Fibroblast of peridontal ligament (primary cell): ENCODE results near the gene RCCD1.

ENCODE experiments used
- DNase-seq: peaks from one replicate; pipeline ENCODE4 v3.0.0-alpha.2; 2010; ENCODE audit errors: extremely low read depth

Gene RCCD1

DNA sequence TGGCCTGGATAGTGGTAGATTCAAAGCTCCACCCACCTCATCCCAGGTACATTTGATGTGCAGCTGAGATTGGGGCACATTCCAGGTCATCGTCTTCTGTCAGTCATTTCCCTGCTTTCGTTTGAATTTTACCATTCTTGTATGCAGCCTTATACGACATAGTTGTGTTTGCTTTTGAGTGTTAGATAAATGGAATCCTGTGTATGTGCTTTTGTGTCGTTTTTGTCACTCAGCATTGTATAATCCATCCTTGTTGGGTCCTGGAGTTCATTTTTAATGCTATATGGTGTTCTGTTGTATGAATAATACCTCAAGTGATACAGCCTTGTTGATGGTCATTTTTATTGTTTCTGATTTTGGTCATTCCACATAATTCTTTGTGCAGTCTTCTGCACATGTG lies 7.3 kb downstream of the RCCD1 start:
- no peak for DNase-seq

DNA sequence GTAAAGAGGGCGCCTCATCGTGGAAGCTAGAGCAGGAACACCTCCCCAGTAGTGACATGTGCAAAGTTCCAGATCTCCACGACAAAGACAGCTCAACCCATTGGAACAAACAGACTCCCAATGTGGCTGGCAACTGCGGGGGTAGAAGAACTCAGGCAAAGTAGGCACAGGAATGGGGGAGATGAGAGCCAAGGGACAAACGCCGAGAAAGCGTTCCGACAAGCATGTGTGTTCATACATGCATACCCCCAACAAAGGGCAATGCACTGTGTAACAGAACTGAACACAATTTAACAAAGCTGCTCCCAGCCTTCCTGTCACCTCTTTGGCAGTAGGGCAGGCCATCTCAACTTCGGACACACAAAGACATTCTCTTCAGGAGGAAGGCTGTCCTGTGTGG lies 11.6 kb downstream of the RCCD1 start:
- no peak for DNase-seq

DNA sequence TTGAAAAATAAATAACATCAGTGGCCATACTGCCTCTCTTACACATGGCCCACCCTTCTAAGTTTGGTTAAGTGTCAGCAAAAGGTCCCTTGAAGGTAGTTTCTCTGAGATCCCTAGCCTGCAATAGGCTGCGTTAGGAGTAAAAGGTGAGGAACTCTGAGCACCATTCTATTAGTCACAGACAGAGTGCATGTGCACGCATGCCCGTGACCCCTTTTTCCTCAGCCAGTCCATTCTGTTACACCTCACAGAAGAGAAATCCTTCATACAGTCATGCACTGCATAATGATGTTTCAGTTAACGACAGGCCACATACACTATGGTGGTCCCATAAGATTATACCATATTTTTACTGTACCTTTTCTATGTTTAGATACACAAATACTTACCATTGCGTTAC lies 12.5 kb downstream of the RCCD1 start:
- no peak for DNase-seq

DNA sequence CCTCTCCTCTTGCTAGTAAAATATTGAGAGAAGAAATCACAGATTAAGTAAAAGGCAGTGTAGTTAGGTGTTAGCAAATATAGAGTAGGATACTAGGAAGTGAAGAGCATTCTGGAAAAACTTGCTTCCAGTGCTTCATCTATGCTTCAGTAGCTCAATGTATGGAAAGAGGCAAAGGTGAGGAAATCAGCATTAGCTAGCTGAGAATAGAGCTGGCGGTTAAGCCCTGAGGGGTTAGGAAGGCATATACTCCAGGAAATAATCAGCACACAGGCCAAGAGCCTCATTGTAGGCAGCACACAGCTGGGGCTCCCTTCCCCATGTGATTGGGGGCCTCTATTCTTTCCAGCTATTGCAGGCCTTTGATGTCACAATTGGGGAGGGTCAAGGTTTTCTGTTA lies 13.8 kb downstream of the RCCD1 start:
- no peak for DNase-seq

DNA sequence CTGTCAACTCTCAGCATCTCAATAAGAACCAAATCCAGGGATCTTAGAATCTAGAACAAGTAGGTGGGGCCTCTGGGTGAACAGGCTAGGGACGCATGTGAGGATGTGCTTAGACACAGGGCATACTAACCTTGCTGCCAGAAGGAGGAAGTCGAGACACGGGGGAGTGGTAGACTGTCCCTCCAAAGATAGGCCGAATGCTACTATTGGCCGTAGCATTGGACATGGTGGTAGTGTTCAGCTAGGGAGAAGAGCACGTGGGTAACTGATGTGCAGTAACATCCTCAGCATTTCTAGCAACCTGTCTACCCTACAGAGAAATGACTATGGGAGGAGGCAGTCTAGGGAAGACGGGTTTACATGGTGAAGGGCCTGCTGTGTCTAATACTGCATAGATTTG lies 15.6 kb downstream of the RCCD1 start:
- DNase-seq, result no peak

DNA sequence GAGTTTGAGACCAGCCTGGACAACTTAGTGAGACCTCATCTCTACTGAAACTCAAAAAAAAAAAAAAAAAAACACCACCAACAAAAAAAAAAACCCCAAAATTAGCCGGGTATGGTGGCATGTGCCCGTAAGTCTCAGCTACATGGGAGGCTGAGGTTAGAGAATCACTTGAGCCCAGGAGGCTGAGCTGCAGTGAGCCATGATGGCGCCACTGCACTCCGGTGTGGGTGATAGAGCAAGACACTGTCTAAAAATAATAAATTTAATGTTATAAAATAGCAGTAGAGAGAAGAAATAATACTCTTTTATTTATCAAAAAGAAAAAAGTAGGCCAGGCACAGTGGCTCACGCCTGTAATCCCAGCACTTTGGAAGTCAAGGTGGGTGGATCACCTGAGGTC lies 17.4 kb downstream of the RCCD1 start:
- no peak for DNase-seq

DNA sequence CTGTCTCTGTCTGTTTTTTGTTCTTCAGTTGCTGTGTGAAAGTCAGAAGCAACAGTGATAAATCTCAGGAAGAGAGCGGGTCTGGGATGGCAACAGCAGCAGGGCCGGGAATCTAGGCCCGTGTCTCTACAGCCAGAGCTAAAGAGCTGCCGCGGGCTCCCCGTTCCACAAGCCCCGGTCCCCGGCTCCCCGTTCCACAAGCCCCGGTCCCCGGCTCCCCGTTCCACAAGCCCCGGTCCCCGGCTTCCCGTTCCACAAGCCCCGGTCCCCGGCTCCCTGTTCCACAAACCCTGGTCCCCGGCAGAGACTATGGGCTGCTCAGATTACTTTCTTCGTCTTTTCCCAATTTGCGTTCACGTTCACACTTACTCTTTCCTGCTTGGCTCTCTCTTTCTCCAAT lies 19.5 kb downstream of the RCCD1 start:
- no peak for DNase-seq

DNA sequence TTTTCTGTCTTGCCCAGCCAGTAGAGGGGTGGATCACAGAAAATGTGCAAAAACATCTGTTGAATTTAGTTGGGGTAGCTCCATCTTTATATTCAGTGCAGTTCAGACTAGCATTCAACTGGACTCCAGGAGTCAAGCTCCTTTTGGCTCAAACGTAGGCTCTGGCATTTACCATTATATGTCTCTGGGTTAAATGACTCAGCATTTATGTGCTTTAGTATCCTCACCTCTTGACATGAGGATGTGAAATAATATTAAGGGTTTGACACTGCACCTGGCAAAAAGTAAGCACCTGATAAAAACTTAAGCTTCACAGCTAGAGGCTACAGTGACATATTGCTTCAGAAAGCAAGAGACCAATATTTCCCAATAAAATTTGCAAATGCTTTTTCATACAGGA lies 24.9 kb downstream of the RCCD1 start:
- no peak for DNase-seq

DNA sequence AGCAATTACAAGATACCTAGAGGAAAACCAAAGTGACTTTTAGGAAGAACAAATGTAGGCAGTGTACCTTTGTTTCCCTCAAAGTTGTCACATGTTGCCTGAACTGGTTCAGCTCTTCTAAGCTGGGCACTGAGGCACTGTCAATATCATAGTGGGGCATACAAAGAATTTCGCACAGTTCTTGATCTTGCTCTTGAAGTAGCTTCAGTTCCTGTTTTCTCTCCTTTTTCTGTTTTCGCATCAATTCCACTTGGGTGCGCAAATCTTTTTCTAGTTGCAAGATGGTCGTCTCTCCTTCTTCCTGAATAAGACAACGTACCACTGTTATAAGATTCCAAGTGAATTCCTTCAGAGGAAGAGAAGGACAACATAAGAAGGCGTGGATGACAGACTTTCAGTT lies 27.0 kb downstream of the RCCD1 start:
- DNase-seq, result no peak

DNA sequence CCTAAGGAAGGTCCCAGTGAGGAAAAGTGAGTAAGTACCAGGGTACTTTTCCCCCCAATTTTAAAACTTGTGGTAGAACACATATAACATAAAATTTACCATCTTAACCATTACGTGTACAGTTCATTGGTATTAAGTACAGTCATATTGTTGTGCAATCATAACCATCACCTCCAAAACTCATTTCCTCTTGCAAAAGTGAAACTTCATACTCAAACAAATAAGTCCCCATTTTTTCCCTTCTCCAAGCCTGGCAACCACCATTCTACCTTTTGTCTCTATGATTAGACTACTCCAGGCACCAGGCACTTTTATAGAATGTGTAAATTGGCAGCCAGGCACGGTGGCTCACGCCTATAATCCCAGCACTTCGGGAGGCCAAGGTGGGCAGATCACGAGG lies 27.5 kb downstream of the RCCD1 start:
- DNase-seq, result peak; percentile 49

DNA sequence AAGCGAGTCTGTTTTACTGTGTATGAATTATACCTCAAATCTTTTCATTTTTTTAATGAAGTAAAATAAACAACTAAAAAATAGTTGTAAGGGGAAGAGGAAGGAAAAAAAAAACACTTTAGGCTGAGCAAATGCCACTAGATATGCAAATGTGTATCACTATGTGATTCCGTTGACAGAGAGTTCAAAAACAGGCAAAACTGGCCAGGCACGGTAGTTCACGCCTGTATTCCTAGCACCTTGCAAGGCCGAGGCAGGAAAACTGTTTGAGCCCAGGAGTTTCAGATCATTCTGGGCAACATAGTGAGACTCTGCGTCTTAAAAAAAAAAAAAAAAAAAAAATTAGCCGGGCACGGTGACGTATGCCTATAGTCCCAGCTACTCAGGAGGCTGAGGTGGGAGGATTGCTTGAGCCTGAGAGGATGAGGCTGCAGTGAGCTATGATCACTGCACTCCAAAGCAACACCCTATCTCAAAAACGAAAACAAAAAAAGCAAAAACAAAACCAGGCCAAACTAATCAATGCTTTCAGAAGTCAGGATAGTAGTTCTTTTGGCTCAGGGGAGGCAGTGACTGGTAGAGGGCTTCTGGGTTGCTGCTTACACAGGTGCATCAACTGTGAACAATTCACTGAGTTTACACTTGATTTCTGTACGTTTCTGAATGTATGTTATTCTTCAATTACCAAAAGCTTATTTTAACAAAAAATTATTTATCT lies 32.3 kb downstream of the RCCD1 start:
- DNase-seq, result no peak

DNA sequence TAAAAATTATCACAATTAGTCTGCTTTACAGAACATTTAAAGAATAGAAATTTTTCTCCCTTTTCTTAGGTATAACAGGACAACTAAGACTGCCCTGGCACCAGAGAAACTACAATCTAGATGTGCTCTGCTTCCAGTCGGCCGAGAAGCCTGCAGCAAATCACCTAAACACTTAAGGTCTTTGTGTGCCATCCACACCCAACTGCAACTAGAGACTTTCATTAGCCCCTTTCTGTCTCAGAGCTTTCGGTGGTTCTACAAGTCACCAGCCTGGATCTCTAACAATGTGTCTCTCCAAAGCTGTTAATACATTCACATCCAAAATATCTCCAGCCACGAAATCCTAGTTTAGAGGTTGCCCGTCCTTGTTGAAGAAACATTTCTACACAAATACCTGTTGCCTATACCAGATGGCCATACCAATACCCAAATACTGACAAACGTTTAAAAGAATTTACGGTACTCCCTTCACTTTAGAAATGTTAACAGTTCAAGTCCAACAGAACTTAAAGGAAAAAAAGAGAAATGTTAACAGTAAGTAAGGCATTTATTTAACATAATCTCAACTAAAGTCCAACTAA lies 33.0 kb downstream of the RCCD1 start:
- no peak for DNase-seq

DNA sequence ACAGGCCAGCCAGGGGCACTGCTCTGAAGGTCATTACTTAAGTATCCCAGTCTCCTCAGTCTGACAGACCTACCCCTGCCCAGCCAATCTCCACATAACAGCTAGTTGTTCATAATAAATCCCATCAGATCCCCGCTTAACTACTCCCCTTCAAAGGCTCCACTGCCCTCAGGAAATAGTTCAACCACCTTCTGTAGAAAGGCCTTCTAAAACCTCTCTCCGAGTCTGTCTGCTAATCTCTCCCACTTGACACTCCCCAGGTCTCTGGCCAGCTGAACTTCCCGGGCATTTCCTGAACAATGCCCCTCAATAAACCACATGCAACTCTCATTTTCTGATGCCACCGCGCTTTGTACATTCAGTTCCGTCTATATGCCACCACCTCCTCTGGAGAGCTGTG lies 33.6 kb downstream of the RCCD1 start:
- no peak for DNase-seq

DNA sequence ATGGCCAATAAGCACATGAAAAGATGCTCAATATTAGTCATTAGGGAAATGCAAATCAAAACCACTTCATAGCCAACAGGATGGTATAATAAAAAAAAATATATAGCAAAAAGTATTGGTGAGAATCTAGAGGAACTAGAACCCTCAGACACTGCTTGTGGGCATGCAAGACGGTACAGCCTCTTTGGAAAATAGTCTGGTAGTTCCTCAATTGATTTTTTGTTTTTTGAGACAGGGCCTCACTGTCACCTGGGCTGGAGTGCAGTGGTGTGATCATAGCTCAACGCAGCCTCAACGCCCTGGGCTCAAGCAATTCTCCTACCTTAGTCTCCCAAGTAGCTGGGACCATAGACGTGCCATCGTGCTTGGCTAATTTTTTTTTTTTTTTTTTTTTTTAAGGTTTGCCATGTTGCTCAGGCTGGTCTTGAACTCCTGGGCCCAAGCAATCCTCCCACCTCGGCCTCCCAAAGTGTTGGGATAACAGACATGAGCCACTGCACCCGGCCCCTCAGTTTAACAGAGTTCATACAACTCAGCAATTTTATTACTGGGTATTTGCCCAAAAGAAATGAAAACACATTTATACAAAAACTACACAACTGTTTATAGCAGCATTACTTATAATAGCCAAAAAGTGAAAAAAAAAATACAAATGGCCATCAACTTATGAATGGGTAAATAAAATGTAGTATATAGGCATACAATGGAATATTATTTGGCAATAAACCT lies 34.5 kb downstream of the RCCD1 start:
- no peak for DNase-seq

DNA sequence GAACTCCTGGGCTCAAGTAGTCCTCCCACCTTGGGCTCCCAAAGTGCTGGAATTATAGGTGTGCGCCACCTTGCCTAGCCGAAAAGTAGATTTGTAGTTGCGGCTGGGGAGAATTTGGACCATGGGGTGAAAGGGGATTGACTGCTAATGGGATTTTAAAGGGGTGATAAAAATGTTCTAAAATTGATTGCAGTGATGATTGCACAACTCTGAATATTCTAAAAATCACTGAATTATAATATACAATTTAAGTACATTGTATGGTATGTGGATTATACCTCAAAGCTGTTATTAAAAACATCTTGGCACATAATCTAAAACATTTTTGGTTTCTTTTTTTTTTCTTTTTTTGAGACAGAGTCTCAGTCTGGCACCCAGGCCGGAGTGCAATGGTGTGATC lies 35.8 kb downstream of the RCCD1 start:
- DNase-seq, result no peak

DNA sequence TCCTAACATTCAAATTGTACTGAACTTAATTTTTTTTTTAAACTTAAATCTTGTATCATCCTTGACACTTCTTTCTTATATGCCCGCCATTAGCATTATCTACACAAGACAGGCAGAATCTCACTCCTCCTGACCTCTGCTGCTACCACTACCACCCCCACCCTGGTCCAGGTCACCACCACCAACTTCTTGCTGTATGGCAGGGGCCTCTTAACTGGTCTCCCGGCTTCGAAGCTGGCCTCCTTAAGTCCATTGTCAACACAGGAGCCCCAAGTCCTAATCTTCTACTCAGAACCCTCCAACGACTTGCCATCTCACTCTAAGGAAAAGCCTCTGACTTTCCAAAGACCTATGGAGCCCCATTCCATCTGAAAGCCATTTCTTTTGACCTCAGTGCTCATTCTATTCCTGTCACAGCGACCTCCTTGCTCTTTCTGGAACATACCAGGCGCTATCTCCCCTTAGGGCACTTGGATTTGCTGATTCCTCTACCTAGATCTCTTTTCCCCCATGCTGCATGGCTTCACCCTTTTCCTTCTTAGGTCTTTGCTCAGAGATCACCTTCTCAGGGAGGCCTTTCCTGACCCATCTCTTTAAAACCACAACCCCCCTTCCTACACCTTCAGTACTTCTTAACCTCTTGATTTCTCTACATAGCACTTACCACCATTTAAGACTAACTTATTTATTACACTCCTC lies 37.1 kb downstream of the RCCD1 start:
- DNase-seq, result no peak

DNA sequence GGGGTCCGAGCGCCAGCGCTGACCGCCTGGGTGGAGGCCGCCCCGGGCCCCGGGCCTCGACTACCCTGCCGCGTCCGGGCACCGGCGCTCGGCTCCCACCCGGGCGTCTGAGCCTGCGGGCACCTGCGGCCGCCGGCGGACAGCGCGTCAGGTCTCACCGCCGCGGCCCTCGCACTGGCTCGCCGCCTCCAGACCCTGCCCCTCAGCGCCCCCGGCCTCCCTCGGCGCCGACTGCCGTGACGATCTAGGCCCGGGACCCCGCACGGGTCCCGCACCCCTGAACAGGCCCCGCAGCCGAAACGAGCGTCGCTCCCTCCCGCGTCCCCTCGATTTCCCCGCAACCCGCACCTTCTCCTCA lies 39.4 kb downstream of the RCCD1 start:
- DNase-seq, result no peak

DNA sequence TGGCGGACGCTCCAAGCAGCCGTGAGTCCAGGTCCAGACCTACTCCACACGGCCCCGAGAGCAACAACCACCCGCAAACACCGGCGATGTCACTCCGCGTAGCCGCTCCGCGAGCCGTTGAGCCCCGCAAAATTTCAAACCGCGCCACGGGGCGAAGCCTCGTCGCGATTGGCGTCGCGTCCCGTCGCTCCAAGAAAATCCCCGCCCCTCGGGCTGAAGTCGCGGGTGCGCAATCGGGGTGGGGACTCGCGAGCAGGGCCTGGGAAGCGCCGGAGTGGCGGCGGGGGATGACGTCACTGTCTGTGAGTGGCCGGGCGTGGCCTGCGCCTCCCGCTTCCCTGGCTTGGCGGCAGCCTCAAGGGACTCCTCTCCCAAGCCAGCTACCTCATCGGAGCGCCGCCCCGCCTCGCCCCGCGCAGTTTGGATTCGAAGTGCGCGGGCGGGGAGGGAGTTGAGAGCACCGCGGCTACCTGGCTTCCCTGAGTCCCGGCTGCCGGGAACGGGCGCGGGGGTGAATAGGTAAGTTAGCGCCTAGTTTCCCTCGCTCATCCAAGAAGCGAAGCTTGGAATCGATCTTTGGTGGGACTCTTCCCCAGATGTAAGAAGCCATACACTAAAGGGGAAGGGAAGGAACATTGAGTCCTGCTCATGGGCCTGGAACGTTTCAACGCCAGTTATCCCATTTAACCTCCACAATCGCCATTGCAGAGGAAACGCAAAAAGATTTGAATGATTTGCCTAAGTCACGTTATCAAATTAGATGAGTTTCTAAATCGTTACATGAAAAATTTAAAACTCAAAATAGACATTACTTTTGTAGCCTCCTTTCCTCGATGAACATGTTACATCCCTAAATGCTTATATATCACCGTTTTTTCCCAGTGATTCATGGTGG lies 40.0 kb downstream of the RCCD1 start, which contains the start of gene PRC1:
Gene PRC1 (minus strand): TSS at position 119 of the 895 bp plus-strand sequence. CDS start 118 bp downstream, at position 1.
- peak; percentile 95 for DNase-seq

DNA sequence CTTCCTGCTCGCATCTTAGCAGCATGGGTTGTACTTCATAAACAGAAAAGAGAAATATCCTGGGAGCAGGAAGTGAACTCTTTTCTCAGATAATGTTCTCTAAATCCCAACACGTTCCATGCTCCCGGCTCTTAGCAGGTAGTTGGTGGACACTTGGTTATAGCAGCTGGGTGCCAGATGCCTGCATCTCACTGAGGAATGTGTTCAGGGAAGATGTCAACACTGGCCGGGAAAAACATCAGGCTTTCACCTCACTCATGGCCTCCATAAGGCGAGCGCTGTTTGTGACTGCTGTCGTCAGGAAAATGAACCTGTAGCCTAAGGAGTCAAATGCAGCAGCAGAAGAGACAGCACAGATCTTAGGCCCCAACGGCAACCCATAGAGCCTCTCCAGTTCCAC lies 44.1 kb downstream of the RCCD1 start:
- DNase-seq, result no peak

DNA sequence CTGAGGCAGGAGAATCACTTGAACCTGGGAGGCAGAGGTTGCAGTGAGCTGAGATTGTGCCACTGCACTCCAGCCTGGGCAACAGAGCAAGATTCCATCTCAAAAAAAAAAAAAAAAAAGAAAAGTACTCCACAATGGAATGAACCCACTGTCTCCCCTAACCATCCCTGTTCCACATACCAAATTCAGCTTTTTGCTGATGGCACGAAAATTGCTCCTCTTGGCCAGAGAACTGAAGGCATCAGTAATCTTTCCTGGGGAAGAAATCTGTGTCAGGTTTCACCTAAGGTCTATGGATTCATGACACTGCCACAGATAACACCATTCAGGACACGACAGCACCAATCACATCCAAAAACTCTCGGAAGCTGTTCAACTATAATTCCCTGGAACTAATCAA lies 46.5 kb downstream of the RCCD1 start:
- DNase-seq, result no peak

DNA sequence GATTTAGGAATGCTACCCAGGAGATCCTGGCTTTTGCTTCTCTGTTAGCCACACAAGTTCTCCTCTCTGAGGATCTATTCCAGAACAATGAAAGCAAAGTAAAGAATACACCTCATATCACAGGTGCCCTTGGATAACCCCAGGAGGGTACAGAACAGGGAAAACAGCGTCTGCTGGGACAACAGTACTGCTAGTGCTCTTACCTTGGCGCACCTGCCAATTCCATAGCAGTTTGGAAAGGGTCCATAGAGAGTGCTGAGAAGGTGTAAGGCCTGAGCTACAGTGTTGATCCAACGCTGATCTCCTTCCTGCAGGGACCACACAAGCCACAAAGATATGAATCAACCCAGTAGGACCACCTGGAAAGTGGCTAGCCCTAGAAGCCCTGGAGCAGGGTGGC lies 52.6 kb downstream of the RCCD1 start:
- DNase-seq, result no peak
